Measurements from ENCODE around the gene ALDH1L1. TPM values are rescaled to one million over a fixed set of nuclear protein-coding genes. Genes with fewer than 3 reads are reported as not detected.

The ALDH1L1 gene
- total and polyA plus RNA-seq, 7 donors, result 12.9 to 121 (median 40.1) TPM

DNA sequence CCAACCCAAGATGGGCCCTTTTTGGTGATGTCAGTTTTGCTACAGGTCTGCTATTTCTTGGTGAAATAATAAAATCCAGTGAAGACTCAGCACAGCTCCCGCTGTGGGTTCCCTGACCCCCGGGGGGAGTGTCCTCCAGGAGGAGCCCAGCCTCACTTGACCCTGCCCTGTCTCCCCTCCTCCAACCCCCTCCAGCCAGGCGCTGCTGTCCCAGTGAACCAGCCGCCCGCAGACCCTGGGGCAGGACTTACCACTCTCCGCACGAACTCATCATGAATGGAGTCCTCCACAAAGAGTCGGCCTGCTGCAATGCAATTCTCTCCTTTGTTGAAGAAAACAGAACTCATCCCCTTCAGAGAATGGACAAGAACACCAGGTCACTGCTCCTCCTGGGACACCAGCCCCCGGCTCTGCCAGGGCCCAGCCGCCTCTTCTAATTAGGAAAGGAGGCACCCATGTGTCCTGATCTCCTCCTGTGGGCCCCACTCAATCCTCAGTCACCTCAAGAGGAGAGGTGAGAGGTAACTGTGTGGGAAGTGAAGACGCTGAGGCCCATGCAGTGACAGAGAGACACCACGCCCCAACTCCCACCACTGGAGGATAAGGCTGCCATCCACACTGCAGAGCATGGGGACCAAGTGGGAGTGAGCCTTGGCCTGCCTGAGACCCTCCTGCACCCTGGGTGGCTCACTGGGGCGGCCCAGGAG is 67.7 kb downstream of the ALDH1L1 start:
- TF ChIP-seq, protein P1, sequence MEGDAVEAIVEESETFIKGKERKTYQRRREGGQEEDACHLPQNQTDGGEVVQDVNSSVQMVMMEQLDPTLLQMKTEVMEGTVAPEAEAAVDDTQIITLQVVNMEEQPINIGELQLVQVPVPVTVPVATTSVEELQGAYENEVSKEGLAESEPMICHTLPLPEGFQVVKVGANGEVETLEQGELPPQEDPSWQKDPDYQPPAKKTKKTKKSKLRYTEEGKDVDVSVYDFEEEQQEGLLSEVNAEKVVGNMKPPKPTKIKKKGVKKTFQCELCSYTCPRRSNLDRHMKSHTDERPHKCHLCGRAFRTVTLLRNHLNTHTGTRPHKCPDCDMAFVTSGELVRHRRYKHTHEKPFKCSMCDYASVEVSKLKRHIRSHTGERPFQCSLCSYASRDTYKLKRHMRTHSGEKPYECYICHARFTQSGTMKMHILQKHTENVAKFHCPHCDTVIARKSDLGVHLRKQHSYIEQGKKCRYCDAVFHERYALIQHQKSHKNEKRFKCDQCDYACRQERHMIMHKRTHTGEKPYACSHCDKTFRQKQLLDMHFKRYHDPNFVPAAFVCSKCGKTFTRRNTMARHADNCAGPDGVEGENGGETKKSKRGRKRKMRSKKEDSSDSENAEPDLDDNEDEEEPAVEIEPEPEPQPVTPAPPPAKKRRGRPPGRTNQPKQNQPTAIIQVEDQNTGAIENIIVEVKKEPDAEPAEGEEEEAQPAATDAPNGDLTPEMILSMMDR (IDR thresholded peaks at IDR 0.05), result no peak
- Histone ChIP-seq H3K9me3 (no peaks in the 10 kb centered on the region), H3K27me3 (ENCODE audit: insufficient read depth in 3 of 3, low read length in 2 of 3) (no peaks in the 10 kb centered on the region), H3K4me3 (no peak overlapping the region), H3K36me3 (ENCODE audit: insufficient read depth in 1 of 2, low read depth in 1 of 2) (peaks cover 0 to 41% of the 10 kb centered on the region in 2 donors), H3K4me1 (no peaks in the 10 kb centered on the region), H3K27ac (no peak overlapping the region)
- DNase-seq (no peak), ATAC-seq (no peak)
- intact Hi-C loops (cut with DNase I), result no loop called here
- WGBS, 3 donors, result 96 to 97% (median 97%) methylated on average over 13 of the region's 13 CpGs

- WGBS, 3 donors, result 84 to 93% (median 88%) methylated on average over 17 to 18 of the region's 18 CpGs
- TF ChIP-seq, protein P1 (IDR thresholded peaks at IDR 0.05), result no peak
- intact Hi-C loops (cut with DNase I), result no loop called here
- DNase-seq (no peak), ATAC-seq (no peak)
- Histone ChIP-seq H3K4me1 (no peaks in the 10 kb centered on the region), H3K9me3 (no peaks in the 10 kb centered on the region), H3K27me3 (ENCODE audit: insufficient read depth in 3 of 3, low read length in 2 of 3) (no peaks in the 10 kb centered on the region), H3K36me3 (ENCODE audit: insufficient read depth in 1 of 2, low read depth in 1 of 2) (peaks cover 0 to 50% of the 10 kb centered on the region in 2 donors), H3K4me3 (no peak overlapping the region), H3K27ac (no peak overlapping the region)
Observed at GRCh38 chr3:126111566-126112475, 68.6 kb downstream of the ALDH1L1 start.

GRCh38 chr3:126111126-126111551 is 69.2 kb downstream of the ALDH1L1 start:
- 65 to 86% (median 72%) methylated on average over 10 of the region's 10 CpGs for WGBS, 3 donors
- H3K27me3 ChIP-seq (ENCODE audit: insufficient read depth in 3 of 3, low read length in 2 of 3), result no peaks in the 10 kb centered on the region
- H3K9me3 ChIP-seq, result no peaks in the 10 kb centered on the region
- TF ChIP-seq, protein P1 (IDR thresholded peaks at IDR 0.05), result no peak
- no peak overlapping the region for H3K4me3 ChIP-seq
- H3K4me1 ChIP-seq, result no peaks in the 10 kb centered on the region
- peaks cover 0 to 51% of the 10 kb centered on the region in 2 donors for H3K36me3 ChIP-seq (ENCODE audit: insufficient read depth in 1 of 2, low read depth in 1 of 2)
- DNase-seq (no peak), ATAC-seq (peak in 2 of 4 donors; percentile 17 to 34)
- intact Hi-C loops (cut with DNase I), result no loop called here
- no peak overlapping the region for H3K27ac ChIP-seq

DNA sequence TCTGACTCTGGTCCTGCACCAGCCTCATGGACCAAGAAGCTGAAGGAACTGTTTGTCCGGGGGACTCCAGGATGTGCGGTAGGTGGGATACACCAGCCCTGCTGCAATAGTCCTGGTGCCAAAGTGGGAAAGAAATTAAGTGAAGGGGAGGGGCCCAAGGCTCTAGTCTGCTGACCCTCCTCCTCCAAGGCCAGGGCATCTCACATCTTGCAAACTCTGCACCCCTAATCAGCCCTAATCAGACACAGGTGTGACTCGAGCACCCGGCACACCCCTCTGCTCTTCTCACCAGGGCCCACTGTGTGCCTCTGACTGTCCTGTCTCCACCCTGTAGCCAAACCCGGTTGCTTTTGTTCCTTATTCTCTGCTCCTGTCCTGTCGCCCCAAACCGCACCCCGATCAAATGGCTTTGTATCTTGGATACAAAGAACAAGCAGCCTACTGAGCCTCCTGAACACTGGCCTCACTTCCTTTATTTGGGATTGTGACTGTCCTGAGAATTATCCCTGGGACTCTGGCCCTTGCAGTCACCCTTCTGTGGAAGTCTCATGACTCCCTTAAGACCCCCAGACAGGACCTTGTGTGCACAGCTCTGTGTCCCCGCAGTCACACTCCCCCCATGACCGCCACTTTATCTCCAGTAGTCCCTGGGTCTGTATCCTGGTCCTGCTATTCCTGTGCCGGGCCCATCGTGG is 69.8 kb downstream of the ALDH1L1 start:
- no peak overlapping the region for H3K4me3 ChIP-seq
- H3K27me3 ChIP-seq (ENCODE audit: insufficient read depth in 3 of 3, low read length in 2 of 3), result no peaks in the 10 kb centered on the region
- no peaks in the 10 kb centered on the region for H3K9me3 ChIP-seq
- TF ChIP-seq, protein P1 (IDR thresholded peaks at IDR 0.05), result no peak
- H3K36me3 ChIP-seq (ENCODE audit: insufficient read depth in 1 of 2, low read depth in 1 of 2), result peaks cover 0 to 54% of the 10 kb centered on the region in 2 donors
- DNase-seq, result no peak
- no peak overlapping the region for H3K27ac ChIP-seq
- no peak for ATAC-seq
- WGBS, 3 donors, result 78 to 90% (median 88%) methylated on average over 12 of the region's 12 CpGs
- no peaks in the 10 kb centered on the region for H3K4me1 ChIP-seq
- intact Hi-C loops (cut with DNase I), result no loop called here

Measured in psoas muscle (tissue), 8 donors.